GM21619 (cell line): ENCODE measurements around the gene PPP2R2C.

Experiments used
- ATAC-seq: cut with Tn5 transposase; IDR thresholded peaks from one replicate; pipeline ENCODE4 v1.9.1; 2021; ENCODE audit not compliant: unreplicated experiment

PPP2R2C gene

DNA sequence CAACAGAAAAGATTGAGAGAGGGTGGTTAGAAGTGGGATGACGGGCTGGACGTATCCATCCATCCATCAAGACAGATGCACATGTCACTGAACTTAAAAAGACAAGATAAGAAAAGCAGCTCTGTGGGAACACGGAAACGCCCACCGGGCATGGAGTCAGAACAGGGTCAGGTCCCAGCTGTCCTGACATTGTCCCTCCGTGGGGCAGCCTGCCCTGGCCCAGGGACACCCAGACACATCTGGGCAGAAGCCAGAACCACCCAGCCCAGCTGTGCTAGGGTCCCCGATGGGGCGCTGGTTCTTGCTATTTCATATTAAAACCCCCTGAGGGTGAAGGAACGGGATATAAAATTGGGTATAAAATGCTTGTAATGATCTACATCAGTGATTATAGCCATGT is 88.5 kb downstream of the PPP2R2C start:
- no peak for ATAC-seq

DNA sequence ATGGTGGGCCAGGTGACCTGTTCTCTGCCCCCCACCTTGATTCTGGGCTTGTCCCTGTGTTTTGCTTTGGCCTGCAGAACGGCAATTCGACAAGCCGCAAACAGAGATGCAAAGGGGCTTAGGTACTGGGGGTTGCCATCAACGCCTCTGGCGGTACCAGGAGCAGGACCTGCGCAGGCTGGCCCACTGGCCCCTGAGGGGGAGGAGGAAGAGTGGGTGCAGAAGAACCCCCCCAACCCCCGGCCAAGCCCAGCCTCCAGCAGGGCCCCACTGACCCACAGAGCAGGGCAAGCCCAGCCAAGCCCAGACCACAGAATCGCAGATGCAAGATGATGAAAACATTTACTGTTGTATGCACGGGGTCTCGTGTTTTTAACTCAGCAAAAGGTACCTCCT is 89.4 kb downstream of the PPP2R2C start:
- no peak for ATAC-seq

DNA sequence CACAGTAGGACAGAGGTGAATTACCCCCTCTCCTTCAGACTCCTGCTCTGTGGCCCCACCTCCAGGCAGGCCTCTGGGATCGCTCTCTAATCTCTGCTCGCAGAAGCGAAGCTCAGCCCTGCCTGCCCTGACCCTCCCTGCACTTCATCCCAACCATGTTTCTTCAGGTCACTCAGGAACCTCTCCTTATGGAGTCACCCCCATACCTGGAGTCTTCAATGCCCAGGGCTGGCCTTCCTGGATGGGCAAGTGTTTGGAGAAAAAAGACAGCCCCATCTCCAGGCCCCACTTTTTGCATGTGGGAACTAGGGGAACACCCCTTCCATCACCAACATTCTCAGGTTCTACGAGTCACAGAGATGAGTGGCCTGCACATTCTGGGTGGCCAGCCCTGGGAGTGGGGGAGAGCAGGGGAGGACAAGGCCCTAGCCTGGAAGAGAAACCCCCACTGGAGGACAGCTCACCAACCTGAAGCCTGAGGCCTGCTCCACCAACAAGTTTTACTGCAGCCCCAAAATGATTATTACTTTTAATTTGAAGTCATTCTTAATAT is 90.8 kb downstream of the PPP2R2C start:
- ATAC-seq = no peak

DNA sequence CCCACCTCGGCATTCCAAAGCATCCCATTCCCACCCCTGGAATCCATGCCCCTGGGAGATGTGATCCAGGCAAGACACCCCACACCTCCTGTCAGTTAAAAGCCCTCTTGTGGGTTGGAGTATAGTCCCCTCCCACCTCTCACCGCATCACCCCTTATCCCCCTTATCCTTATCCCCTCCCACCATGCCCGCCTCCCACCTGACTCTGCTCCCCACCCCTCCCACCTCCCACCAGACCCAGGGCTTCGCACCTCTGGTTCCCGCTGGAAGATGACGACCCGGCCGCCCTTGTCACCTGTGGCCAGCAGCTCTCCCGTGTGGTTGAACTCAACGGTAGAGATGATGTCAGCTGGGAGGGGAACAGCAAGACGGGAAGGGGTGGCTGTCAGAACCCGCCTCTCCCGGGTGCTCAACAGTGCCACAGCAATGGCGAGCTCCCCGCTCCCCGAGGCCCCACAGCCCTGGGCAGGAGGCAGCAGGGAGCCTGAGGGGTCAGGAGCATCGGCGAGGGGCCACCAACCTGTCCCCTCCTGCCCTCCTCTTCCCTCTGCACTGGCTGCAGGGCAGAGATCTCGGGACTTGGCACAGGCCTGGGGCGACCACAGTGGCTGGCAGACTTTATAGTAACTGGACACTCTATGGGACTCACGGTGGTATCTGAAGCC is 91.5 kb downstream of the PPP2R2C start:
- ATAC-seq = no peak

DNA sequence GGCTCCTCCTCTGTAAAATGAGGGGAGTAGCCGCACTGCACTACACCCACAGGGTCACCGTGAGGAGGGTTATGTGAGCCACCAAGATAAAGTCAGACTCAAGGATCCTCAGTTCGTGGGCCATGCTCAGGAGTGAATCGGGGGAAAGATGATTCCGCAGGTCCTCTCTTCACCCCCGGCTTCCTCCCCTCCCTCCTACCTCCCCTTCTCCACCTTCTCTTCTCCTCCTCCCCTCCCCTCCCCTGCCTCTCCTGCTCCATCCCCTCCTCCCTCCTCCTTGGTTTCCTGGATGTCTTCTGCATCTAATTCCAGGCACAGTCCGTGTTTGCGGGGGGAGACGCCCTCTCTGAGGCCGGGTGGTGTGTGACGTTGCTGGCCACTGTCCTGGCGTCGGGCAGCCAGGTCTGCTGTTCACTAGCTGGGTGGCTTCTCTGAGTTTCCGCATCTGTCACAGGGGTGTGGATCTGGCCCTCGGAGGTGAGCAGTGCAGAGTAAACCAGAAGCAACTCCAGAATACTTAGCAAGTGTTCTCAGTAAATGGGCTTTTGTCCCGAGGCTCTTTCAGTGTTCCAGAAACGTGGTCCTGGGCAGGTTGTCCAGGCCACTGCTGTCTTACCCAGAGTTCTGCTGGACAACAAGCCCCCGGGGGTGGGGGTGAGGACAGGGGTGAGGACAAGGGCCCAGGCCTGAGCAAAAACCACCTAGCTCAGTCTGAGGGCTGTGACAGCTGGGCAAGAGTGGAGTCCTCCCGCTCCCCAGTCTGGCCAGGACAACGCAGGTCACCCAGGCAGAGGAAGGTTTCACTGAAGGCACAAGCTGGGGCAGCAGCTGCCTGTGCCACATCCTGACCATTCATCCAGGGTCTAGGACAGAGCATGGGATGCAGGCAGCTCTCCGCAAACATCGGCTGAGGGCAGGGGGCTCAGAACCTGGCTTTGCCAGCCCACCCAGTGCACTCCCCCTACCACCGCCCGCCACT is 92.4 kb downstream of the PPP2R2C start:
- no peak for ATAC-seq

DNA sequence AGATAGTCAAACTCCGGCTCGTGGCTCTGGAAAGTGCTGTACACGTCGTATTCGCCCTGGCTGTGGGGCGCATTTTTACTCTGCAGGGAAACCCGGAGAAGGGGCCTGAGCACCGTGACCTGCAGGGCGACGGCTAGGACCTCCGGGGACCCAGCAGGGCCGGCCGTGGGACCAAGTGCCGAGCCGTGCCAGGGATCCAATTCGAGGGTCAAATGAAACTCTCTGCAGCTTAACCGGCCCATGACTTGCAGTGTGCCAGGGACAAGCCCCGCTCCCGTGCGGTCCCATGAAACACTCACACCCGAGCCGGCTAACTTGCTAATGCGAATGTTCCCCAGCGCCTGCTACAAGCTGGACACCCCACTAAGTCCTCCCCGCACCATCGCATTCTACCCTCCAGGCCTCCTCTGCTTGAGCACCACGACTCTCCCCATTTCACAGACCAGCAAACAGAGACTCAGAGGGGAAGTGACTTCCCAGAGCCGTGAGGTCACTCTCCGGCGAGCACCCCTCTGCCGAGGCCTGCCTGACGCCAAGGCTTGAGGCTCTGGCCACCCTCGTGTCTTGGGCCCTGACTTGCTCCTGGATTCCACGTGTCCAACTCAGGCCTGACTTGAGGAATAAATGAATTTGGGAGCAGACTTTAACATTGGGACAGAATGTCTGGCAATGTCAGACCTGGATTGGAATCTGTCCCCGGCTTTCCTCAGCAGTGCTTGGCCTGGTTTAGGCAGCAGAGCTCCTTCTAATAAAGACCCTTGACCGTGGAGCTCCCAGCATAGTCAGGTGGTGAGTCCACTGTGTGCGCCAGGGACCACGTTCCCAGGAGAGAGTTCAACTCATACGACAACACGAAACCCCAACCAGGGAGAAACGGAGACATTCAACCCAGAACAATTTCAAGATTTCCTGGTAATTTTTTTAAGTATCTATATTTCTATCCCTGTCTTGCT is 93.6 kb downstream of the PPP2R2C start:
- ATAC-seq = no peak

DNA sequence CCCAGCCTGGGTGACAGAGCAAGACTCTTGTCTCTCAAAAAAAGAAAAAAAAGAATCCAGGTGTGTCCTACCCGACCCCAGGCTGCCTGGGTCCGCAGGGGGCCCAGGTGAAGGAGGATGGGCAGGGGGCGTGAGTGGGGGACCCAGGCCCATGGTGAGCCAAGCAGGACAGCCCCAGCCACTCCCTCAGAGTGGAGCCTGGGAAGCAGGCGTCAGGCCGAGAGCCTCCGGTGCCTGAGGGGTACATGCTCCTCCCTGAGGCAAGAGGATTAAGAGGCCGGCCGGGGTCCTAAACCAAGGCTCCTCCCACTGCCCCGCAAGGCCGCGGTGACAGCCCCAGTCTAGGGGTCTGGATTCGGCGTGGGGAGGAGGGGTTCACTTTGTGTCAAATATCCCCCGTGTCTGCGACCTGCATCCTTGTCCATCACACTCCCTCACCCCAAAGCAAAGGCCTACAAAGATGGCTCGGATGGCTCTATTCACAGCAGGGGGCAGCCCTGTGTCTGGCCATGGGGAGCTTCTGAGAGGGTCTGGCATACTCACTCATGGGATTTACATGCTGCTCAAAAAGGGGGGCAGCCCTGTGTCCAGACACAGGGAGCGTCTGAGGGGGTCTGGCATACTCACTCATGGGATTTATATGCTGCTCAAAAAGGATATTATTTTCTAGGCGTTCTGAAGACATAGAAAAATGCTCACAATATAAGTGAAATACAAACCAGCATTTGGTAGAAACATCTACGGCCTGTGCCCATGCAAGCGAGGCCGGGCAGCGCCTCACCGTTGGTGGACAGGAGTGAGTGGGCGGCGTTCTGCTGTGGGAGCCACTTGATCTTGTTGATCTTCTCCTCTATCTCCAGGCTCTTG is 94.6 kb downstream of the PPP2R2C start:
- ATAC-seq = no peak

DNA sequence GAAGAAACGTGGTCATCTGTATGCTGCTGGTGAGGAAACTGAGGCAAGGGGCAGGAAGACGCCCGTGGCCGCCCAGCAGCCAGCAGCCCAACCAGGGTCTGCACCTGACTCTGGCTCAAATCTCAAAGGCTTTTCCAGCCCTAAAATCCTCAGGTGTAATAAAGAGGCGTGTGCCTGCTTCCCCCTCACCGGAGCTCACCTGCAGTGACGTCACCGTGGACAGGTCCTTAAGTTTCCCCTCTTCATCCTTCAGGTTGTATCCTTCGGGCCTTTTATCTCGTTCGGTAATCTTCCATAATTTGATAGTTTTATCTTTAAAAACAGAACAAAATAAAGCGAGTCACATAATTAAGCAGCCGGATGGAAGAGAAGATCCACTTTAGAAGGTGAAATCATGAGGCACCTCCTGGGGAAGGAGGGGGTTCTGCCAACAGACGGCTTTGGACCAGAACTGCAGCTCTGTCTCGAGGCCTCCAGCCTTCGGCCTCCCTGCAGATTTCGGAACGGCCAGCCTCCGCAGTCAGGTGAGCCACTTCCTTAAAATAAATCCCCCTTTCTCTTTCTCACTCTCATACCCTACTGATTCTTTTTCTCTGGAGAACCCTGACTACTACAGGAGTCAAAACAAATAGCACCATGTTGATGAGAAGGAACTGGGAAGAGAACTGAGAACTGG is 96.7 kb downstream of the PPP2R2C start:
- ATAC-seq = no peak

DNA sequence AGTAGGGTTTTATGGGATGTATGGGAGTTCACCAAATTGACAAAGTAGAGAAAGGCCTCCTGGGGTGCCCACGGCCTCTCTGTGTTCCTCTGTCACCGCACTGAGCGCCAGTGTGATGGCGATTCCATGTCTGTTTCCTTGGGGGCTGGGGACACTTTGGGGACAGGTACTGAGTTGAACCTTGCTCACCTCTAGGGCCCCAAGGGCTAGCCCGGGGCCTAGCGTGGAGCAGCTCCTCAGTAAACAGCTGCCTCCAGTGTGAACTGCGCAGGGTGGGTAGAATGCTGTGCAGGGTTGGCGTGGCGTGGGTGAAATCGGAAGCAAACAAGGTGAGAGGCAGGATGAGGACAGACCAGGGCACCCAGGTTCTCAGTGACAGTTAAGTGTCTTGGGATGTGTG is 97.8 kb downstream of the PPP2R2C start:
- ATAC-seq = no peak

DNA sequence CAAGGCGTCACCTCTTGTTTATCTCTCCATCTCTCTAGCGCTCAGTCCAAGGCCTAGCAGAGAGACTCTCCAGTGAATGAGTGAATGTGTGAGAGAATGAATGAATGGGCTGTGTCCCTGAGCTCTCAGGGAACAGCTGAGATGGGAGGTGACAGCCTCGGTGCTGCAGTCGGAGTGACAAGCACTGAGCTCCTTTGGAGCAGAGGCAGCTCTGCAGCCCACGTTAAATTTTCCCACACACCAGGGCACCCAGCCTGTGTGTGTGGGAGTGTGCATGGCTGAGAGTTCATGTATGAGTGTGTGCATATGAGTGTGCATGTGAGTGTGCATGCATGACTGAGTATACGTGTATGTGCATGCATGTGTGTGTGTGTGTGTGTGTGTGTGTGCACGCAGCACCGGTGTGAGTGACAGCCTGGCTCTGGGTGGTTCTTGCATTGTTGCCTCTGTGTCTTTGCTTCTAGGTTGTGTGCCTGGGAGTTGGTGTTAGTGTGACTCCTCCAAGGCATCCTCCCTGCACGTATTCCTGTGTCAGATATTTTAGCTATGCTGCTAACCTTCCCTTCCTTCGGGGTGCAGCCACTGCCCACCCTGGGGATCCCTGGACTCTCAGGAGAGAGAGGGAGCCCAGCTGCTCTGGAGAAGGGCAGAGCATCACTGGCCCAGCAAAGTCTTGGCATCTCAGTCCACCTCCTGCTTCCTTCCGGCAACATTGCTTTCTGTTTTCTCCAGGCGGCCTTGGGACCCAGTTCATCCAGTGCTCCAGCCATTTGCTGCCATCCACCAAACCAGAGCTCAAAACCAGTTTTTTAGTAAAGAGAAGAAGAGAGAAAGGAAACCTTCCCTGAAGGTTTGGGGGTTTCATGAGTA is 98.6 kb downstream of the PPP2R2C start:
- no peak for ATAC-seq

DNA sequence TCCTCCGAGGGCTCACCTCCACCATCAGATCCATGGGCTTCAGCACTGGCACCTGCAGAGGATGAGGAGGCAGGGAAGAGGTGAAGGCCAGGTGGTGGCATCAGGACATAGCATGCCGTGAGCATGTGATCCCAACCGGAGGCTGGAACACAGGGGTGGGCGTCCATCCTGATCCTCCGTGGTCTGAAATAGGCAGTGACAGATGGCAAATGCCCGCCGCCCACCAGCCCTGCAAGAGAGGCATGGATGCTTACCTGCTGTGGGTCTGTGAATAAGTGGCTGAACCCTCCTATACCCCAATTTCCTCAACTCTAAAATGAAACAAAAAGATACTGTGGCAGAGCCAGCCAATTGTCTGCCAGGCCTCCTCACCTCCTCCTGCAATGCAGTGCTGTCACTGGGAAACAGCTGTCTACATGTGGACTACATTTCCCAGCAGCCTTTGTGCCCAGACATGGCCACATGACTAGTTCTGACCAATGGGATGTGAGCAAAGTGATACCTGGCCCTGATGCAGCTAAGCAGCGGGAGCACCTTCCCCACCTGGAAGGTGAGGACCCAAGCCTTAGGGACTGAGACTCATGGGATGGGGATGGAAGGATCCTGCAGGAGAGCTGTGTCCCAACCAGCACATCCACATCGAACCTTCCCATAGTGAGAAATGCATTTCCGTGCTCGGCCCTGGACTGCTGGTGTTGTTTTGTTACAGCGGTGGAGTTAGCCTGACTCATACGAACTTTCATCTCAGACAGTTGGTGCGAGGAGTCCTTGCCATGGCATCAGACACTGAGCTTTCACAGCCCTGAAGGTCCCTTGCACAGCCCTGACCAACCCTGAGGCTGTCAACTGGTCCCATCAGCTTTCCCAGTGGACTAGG is 99.5 kb downstream of the PPP2R2C start:
- no peak for ATAC-seq

DNA sequence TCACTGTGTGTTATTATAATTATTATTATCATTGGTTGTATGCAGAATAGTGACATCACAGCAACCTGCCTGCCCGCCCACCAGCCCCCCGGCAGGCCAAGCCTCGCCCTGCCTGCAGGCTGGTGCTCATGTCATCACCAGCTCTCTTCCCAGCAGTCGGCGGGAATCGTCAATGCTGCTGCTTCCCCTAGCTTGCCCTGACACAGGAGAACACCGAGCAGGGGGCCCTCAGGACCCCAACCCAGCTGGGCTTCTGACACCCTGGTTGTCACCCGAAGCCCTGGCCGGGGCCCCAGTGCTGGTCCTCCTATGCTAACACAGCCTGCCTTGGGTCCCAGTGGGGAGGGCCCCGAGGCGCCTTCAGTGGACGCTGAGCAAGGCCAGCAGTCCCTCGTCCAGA is 100.6 kb downstream of the PPP2R2C start:
- ATAC-seq = no peak

DNA sequence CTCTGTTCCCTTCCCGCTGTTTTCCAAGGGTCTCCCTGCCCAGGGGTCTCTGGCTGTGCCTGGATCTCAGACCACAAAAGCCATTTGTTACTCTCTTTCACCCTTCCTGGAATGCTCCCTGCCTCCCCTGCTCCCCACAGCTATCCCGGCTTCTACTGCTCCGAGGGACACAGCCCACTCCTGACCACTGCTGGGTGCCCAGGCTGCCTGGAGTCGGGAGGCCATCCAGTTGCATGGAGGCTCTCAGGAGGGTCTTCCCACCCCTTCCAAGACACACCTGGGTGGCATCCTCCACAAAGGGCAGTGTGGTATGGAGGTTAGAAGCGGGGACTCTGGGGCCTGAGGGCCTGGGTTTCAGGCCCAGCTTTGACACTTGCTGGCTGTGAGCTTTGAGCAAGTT is 101.1 kb downstream of the PPP2R2C start:
- ATAC-seq = no peak

DNA sequence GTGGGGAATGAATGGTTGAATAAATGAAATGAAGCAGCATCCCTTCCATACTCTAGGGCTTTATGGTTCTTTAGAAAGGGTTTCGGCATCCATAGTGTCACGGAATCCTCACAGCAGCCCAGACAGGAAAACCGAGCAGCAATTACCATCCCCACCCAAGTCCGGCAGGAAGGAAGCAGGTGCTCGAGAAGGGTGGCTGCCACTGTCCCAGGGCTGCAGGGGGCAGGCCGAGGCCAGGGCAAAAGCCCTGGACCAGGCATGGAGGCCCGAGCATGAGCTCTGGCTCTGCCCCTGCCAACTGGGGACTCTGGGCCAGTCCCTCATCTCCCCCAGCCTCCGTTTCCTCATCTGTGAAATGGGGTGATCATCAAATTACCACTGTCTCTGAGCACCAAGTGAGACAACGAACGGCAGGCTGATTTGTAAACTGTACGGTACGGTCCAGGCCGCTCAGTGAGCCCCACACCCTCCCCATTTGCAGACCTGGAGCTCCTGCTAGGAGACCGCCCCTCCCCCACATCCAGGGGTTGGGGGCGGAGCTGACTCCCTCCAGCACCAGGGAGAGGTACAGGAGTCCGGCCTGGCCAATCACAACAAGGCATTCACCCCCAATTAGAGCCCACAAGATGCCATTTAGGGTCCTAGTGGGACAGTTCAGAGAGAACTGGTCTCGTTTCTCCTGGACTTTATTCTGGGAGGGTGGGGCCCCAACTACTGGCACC is 102.3 kb downstream of the PPP2R2C start:
- ATAC-seq = no peak

DNA sequence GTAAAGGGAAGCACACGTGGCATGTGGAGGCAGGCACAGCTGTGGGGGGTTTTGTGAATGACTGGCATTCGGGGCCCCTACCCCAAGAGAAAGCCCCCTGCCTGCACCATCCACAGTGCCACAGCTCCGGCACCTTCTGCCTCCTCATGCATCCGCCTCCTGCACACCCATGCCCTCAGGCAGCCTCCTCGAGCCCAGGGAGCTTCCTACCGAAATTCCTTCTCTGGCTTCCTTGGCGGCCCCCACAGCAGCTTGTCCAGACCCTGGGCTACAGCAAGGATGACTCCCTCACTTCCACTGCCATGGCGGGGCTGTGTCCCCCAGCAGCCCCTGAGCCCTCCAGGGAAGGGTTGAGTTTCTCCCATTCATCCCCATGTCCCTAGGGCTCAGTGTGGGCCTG is 102.9 kb downstream of the PPP2R2C start:
- no peak for ATAC-seq

DNA sequence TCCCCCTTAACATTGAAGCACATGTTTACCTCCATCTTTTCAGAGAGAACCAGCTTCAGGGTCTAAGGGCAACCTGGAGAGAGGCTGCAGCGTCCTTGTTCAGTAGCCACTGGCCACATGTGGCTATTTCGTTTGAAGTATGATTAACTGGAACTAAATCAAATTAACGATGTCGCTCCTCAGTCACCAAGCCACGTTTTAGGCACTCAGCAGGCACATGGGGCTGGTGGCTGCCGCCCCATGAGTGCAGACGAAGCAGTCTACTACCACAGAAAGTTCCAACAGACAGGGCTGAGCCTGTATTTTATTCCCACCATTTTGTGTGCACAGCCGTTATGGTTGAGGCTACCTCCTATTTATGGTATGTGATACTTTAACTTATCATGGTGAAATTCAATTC is 103.4 kb downstream of the PPP2R2C start:
- no peak for ATAC-seq

DNA sequence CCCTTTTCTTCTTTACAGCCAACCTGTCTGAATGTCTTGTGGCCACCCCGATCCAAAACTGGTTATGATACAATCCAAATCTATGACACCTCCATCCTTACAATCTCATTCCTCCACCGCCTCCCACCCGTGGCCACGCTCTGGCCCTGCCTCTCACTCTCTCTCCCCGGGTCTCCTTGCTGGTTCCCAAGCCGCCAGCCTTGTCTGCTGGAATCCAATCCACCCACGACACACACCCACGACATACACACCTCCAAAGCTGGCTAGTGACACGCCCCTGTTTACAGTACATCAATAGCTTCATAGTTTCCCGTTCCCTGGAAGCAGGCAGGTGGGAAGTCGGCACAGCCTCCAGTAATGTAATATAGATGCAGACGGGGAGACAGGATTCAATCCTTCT is 103.8 kb downstream of the PPP2R2C start:
- ATAC-seq = no peak
